ENCODE results near the gene ZFR2.

- no peak for TF ChIP-seq CREB1 (IDR thresholded peaks at IDR 0.05; ENCODE audit: low read depth)
- no peak for TF ChIP-seq YY1 (IDR thresholded peaks at IDR 0.05; ENCODE audit: low read depth, low read length)
- TF ChIP-seq CTCF (IDR thresholded peaks at IDR 0.05 in 2 of 3, conservative IDR thresholded peaks at IDR 0.05 in 1 of 3; ENCODE audit: control insufficient read depth in 2 of 3, extremely low read depth in 1 of 3, insufficient read depth in 1 of 3, low read depth in 3 of 3, low read length in 3 of 3): no peak
- TF ChIP-seq POLR2A (IDR thresholded peaks at IDR 0.05; ENCODE audit: low read depth, low read length): no peak
- TF ChIP-seq MEF2B (IDR thresholded peaks at IDR 0.05; ENCODE audit: partially characterized antibody, poor library complexity, severe bottlenecking): no peak
- TF ChIP-seq EGR1 (IDR thresholded peaks at IDR 0.05; ENCODE audit: borderline replicate concordance in 1 of 2, low read depth in 2 of 2, low read length in 2 of 2): no peak
- TF ChIP-seq NFYA (IDR thresholded peaks at IDR 0.05; ENCODE audit: borderline replicate concordance, low read depth, low read length): no peak
- no peak for TF ChIP-seq ZBTB33 (IDR thresholded peaks at IDR 0.05)
- TF ChIP-seq NR2F1 (conservative IDR thresholded peaks at IDR 0.05): no peak
- no peak for TF ChIP-seq ZBED1 (IDR thresholded peaks at IDR 0.05; ENCODE audit: borderline replicate concordance)
Observed at GRCh38 chr19:3904233-3904632, 35.4 kb upstream of the ZFR2 start.
